ENCODE data around the gene PIK3CA.

The PIK3CA gene

GRCh38 chr3:179279837-179280236, 131.7 kb downstream of the PIK3CA start:
- H3K9me3 Mint-ChIP-seq: no peaks in the 10 kb centered on the region
- H3K4me1 Mint-ChIP-seq: peaks cover 5% of the 10 kb centered on the region
- no peaks in the 10 kb centered on the region for H3K36me3 Mint-ChIP-seq (ENCODE audit: low read depth)
- TF ChIP-seq CTCF (IDR thresholded peaks at IDR 0.05; ENCODE audit: unreplicated experiment in 3 of 3): no peak
- no peak overlapping the region for H3K27ac Mint-ChIP-seq
- no peak overlapping the region for H3K4me3 Mint-ChIP-seq
- no peaks in the 10 kb centered on the region for H3K27me3 Mint-ChIP-seq (ENCODE audit: low read depth)

- no peak for TF ChIP-seq CTCF (IDR thresholded peaks at IDR 0.05; ENCODE audit: unreplicated experiment in 3 of 3)
- Mint-ChIP-seq H3K4me3 (no peak overlapping the region), H3K9me3 (no peaks in the 10 kb centered on the region), H3K27ac (no peak overlapping the region), H3K27me3 (ENCODE audit: low read depth) (no peaks in the 10 kb centered on the region), H3K4me1 (peaks cover 5% of the 10 kb centered on the region), H3K36me3 (ENCODE audit: low read depth) (no peaks in the 10 kb centered on the region)
Measured at GRCh38 chr3:179281825-179282224, 133.7 kb downstream of the PIK3CA start.

GRCh38 chr3:179286331-179286730, 138.2 kb downstream of the PIK3CA start:
- Mint-ChIP-seq H3K4me1 (peaks cover 6% of the 10 kb centered on the region), H3K27me3 (ENCODE audit: low read depth) (no peaks in the 10 kb centered on the region), H3K36me3 (ENCODE audit: low read depth) (no peaks in the 10 kb centered on the region), H3K27ac (peak overlapping the region in 1 of 3 experiments; percentile 52), H3K4me3 (no peak overlapping the region), H3K9me3 (no peaks in the 10 kb centered on the region)
- no peak for TF ChIP-seq CTCF (IDR thresholded peaks at IDR 0.05; ENCODE audit: unreplicated experiment in 3 of 3)

- no peak overlapping the region for H3K4me3 Mint-ChIP-seq
- H3K36me3 Mint-ChIP-seq (ENCODE audit: low read depth): peaks cover 4% of the 10 kb centered on the region
- no peak for TF ChIP-seq CTCF (IDR thresholded peaks at IDR 0.05; ENCODE audit: unreplicated experiment in 3 of 3)
- H3K27ac Mint-ChIP-seq: no peak overlapping the region
- peaks cover 11% of the 10 kb centered on the region for H3K4me1 Mint-ChIP-seq
- peaks cover 4% of the 10 kb centered on the region for H3K9me3 Mint-ChIP-seq
- H3K27me3 Mint-ChIP-seq (ENCODE audit: low read depth): no peaks in the 10 kb centered on the region
Measured at GRCh38 chr3:179288845-179289244, 140.7 kb downstream of the PIK3CA start.

- Mint-ChIP-seq H3K9me3 (peaks cover 4% of the 10 kb centered on the region), H3K36me3 (ENCODE audit: low read depth) (peaks cover 4% of the 10 kb centered on the region), H3K27ac (no peak overlapping the region), H3K27me3 (ENCODE audit: low read depth) (no peaks in the 10 kb centered on the region), H3K4me3 (no peak overlapping the region), H3K4me1 (peaks cover 11% of the 10 kb centered on the region)
- no peak for TF ChIP-seq CTCF (IDR thresholded peaks at IDR 0.05; ENCODE audit: unreplicated experiment in 3 of 3)
Measured at GRCh38 chr3:179289295-179289694, 141.1 kb downstream of the PIK3CA start.
